Measurements from ENCODE around the gene STPG4.

DNA sequence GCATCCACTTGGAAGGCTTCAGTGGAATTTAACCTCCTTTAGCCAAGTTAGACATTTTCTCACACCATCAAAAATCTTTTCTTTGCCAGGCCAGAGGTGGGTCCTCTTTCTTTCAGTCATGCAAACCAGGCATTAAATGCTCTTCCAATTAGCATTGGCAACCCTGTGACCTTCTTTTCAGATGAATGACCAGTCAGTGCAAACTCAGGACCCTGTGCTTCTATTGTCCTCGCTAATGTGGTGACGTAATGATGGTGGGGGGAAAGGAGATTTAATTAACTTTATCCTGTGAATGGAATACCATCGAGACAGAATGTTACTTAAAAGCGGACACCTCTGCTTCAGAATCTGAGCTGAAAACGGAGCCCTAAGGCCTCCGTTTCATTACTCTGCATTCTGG, 23.2 kb upstream of the STPG4 start:
- TF ChIP-seq POLR2A (IDR thresholded peaks at IDR 0.05; ENCODE audit: low read depth, low read length) (no peak), POLR2AphosphoS5 (IDR thresholded peaks at IDR 0.05; ENCODE audit: low read depth, low read length) (no peak), TAF1 (IDR thresholded peaks at IDR 0.05; ENCODE audit: borderline replicate concordance, low read depth, low read length) (no peak)
